SJCRH30 (cell line): ENCODE results near the gene CLDN12. TPM values are rescaled to one million over a fixed set of nuclear protein-coding genes. Genes with fewer than 3 reads are reported as not detected.
A peak's percentile ranks its signal among the peaks of the same experiment; 100 is the strongest.

Experiments used
- DNase-seq, 2 experiments: peaks; one replicate each; pipeline ENCODE4 v3.0.0-alpha.2; 2015 to 2020
- H3K27ac ChIP-seq: fragments of 250-450 bp; sonication (Bioruptor Pico); 2 replicates; pipeline ENCODE4 v1.5.1; 2020; ENCODE audit warnings: mild to moderate bottlenecking, moderate library complexity
- H3K27me3 ChIP-seq: fragments of 250-450 bp; sonication (Bioruptor Pico); 2 replicates; pipeline ENCODE4 v1.5.1; 2020; ENCODE audit warnings: mild to moderate bottlenecking, moderate library complexity
- H3K36me3 ChIP-seq: fragments of 250-450 bp; sonication (Bioruptor Pico); 2 replicates; pipeline ENCODE4 v1.5.1; 2020; ENCODE audit warnings: mild to moderate bottlenecking, moderate library complexity
- H3K4me1 ChIP-seq: fragments of 250-450 bp; sonication (Bioruptor Pico); 2 replicates; pipeline ENCODE4 v1.5.1; 2020; ENCODE audit warnings: mild to moderate bottlenecking, moderate library complexity
- H3K4me3 ChIP-seq: fragments of 250-450 bp; sonication (Bioruptor Pico); 2 replicates; pipeline ENCODE4 v1.5.1; 2020; ENCODE audit warnings: mild to moderate bottlenecking, moderate library complexity
- H3K9me3 ChIP-seq: fragments of 250-450 bp; sonication (Bioruptor Pico); replicated peaks from 2 replicates; pipeline ENCODE4 v1.5.1; 2020; ENCODE audit warnings: mild to moderate bottlenecking, moderate library complexity
- total RNA-seq: library from RNA; depleted of rRNA; stranded (reverse); fragments of >200 nt; shearing (Covaris generic); gene quantifications from 2 replicates; pipeline ENCODE4 v1.2.3, GENCODE V29; 2014; rRNA removed

Gene CLDN12
- total RNA-seq = 39.5 and 44.4 TPM in 2 replicates

DNA sequence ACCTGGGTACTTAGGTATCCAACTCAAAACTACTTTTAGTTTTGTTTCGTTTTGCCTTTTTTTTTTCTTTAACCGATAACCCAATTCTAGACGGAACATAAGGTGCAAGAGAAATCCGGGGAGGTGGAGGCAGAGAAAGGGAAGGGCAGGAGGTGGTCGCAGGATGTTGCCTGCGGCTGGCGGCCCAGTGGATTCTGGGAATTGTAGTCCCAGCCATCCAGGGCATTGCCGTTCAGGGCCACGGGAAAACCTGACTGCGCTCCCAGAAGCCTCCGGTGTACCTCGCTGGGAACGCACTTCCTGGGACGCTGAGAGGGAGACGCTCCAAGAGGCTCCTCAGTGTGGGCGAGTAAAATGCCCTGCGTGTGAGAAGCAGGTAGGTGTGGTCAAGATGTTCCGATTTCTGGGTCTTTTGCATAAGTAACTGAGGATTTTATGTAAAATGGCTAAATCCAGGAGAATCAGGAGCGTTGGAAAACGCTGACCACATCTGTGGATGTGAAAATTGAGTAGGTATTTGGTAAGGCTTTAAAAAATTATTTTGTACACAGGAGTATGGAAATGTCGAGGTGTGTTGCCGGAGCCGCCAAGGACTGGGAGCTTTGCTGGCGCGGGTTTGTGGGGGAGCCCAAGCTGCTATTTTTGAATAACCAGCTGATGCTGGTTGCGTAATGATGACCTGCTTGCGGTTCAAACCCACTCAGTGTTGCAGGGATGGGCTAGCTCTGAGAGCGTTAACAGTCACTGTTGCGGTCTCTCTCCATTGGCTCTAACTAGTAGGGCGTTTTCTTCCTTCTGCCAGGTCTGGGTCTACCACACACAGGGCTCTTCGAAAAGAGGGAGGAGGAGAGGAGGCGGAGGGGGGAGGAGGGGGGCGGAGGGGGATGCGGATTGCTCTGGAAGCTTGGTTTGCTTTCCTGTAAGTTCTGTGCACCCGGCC lies at the start of gene CLDN12:
CLDN12 (plus strand) TSS at position 288 of the 940 bp plus-strand sequence. CDS start 9,216 bp downstream, outside the sequence.
- H3K27ac ChIP-seq = peak within 1 kb of the TSS; percentile 65
- no peaks in the 10 kb centered on the region for H3K9me3 ChIP-seq
- no peaks in the 10 kb centered on the region for H3K27me3 ChIP-seq
- H3K36me3 ChIP-seq = peaks cover 13% of the 10 kb centered on the region
- peak within 1 kb of the TSS; percentile 77 for H3K4me3 ChIP-seq
- peaks cover 14% of the 10 kb centered on the region for H3K4me1 ChIP-seq
- peak; percentile 92 to 95 for DNase-seq

GRCh38 chr7:90383422-90383821 lies 19.8 kb upstream of the CLDN12 start:
- Histone ChIP-seq H3K4me1 (no peaks in the 10 kb centered on the region), H3K9me3 (no peaks in the 10 kb centered on the region), H3K27ac (no peak overlapping the region), H3K27me3 (no peaks in the 10 kb centered on the region), H3K36me3 (peaks cover 58% of the 10 kb centered on the region), H3K4me3 (no peak overlapping the region)
- DNase-seq = no peak

DNA sequence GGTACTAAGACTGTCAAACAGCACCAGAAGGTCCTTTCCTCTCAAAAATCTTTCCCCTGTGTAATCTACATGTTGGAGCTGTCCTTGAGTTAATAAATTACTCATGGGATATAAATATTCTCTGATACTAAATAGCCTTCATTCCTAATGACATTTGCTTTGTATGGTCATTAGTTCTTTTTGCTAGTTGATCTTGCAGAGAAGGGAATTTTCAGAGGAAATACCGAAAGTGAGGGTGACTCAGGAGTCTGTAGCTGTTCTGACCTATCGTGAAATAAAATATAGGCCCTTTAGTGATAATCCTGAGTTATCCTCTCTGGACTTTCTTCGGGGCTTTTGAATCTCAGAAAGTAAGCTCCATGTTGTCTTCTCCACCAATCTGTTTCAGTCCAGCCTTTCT lies 19.4 kb upstream of the CLDN12 start:
- H3K4me3 ChIP-seq = no peak overlapping the region
- H3K36me3 ChIP-seq = peaks cover 58% of the 10 kb centered on the region
- no peaks in the 10 kb centered on the region for H3K27me3 ChIP-seq
- DNase-seq = no peak
- no peaks in the 10 kb centered on the region for H3K9me3 ChIP-seq
- H3K27ac ChIP-seq = no peak overlapping the region
- H3K4me1 ChIP-seq = no peaks in the 10 kb centered on the region

GRCh38 chr7:90384433-90384832 lies 18.8 kb upstream of the CLDN12 start:
- H3K4me3 ChIP-seq = no peak overlapping the region
- H3K27ac ChIP-seq = no peak overlapping the region
- H3K4me1 ChIP-seq = no peaks in the 10 kb centered on the region
- H3K9me3 ChIP-seq = no peaks in the 10 kb centered on the region
- DNase-seq = no peak
- no peaks in the 10 kb centered on the region for H3K27me3 ChIP-seq
- H3K36me3 ChIP-seq = peaks cover 53% of the 10 kb centered on the region

GRCh38 chr7:90387470-90388240 lies 15.6 kb upstream of the CLDN12 start:
- no peaks in the 10 kb centered on the region for H3K27me3 ChIP-seq
- H3K36me3 ChIP-seq = peaks cover 27% of the 10 kb centered on the region
- no peak overlapping the region for H3K4me3 ChIP-seq
- no peaks in the 10 kb centered on the region for H3K4me1 ChIP-seq
- DNase-seq = peak in 1 of 2 experiments; percentile 18
- peaks cover 2% of the 10 kb centered on the region; the same call in 1 of the 2 replicates for H3K9me3 ChIP-seq
- no peak overlapping the region for H3K27ac ChIP-seq

GRCh38 chr7:90390926-90391325 lies 12.3 kb upstream of the CLDN12 start:
- Histone ChIP-seq H3K4me3 (no peak overlapping the region), H3K9me3 (peaks cover 2% of the 10 kb centered on the region; the same call in 1 of the 2 replicates), H3K36me3 (peaks cover 5% of the 10 kb centered on the region; the same call in 1 of the 2 replicates), H3K27ac (no peak overlapping the region), H3K27me3 (no peaks in the 10 kb centered on the region), H3K4me1 (no peaks in the 10 kb centered on the region)
- DNase-seq = no peak

DNA sequence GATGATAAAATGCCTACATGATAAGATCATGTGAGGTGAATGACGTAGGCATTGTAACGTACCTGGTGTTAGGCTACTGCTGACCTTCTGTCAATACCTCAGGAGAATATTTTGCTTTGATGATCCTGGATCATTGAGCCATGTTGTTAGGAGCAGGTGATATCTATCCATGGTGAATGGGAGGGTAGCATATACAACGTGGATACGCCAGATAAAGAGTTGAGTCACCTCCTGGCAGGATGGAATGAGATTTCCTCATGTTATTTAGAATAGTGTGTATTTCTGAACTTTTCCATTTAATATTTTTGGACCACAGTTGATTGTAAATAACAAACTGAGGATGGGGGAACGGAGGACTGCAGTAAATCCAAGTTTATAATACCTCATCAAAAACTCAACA lies 11.8 kb upstream of the CLDN12 start:
- H3K27ac ChIP-seq = no peak overlapping the region
- peaks cover 2% of the 10 kb centered on the region; the same call in 1 of the 2 replicates for H3K9me3 ChIP-seq
- no peak for DNase-seq
- no peaks in the 10 kb centered on the region for H3K27me3 ChIP-seq
- no peaks in the 10 kb centered on the region for H3K4me1 ChIP-seq
- H3K36me3 ChIP-seq = peaks cover 5% of the 10 kb centered on the region; the same call in 1 of the 2 replicates
- no peak overlapping the region for H3K4me3 ChIP-seq

- Histone ChIP-seq H3K4me3 (no peak overlapping the region), H3K9me3 (peaks cover 2% of the 10 kb centered on the region; the same call in 1 of the 2 replicates), H3K27ac (no peak overlapping the region), H3K4me1 (no peaks in the 10 kb centered on the region), H3K27me3 (no peaks in the 10 kb centered on the region), H3K36me3 (no peaks in the 10 kb centered on the region)
- no peak for DNase-seq
Observed at GRCh38 chr7:90396420-90396819, 6.8 kb upstream of the CLDN12 start.

- H3K9me3 ChIP-seq = no peaks in the 10 kb centered on the region
- no peak overlapping the region for H3K27ac ChIP-seq
- H3K36me3 ChIP-seq = peaks cover 7% of the 10 kb centered on the region; the same call in 1 of the 2 replicates
- peaks cover 14% of the 10 kb centered on the region for H3K4me1 ChIP-seq
- no peak overlapping the region for H3K4me3 ChIP-seq
- no peaks in the 10 kb centered on the region for H3K27me3 ChIP-seq
- peak; percentile 17 to 58 for DNase-seq
Observed at GRCh38 chr7:90401989-90402388, 1.3 kb upstream of the CLDN12 start.

DNA sequence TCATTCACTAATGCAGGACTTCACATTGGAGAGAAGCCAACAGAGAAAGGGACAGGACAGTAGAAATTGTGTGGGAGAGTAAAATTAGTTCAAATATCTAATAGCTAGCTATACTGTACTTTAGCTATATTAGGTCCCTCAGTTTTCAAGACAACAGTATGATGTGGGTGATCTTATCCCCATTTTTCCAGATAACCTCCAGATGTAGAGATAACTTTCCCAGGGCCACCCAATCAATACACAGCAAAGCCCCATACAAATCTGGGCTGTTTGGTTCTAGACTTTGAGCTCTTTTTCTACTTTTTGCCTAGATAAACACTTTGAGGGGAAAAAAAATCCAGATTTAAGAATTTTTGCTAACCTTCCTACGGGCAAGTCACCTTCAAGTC lies 482 bp upstream of the CLDN12 start:
- peaks cover 10% of the 10 kb centered on the region for H3K36me3 ChIP-seq
- no peaks in the 10 kb centered on the region for H3K9me3 ChIP-seq
- no peaks in the 10 kb centered on the region for H3K27me3 ChIP-seq
- H3K27ac ChIP-seq = no peak overlapping the region
- DNase-seq = no peak
- H3K4me3 ChIP-seq = peak overlapping the region; percentile 77
- H3K4me1 ChIP-seq = peaks cover 14% of the 10 kb centered on the region

- Histone ChIP-seq H3K4me3 (no peak overlapping the region), H3K36me3 (peaks cover 20% of the 10 kb centered on the region), H3K4me1 (peaks cover 14% of the 10 kb centered on the region), H3K27ac (no peak overlapping the region), H3K9me3 (no peaks in the 10 kb centered on the region), H3K27me3 (no peaks in the 10 kb centered on the region)
- no peak for DNase-seq
Observed at GRCh38 chr7:90404777-90405176, 1.5 kb downstream of the CLDN12 start.

DNA sequence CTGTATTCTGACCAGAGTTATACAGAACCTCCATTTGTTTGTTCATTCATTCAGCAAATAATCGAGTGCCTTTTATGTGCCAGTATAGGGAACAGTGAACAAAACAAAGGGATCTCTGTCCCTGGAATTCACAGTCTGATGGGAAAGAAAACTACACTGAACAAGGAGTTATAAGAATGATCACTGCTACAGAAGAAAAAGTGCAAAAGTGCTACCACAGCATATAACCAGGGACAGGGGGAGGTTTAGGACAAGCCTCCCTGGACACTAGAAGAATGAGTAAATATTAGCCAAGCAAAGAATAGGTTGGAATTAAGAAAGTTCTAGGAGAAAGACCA lies 4.2 kb downstream of the CLDN12 start:
- H3K27ac ChIP-seq = no peak overlapping the region
- H3K36me3 ChIP-seq = peaks cover 26% of the 10 kb centered on the region
- no peaks in the 10 kb centered on the region for H3K9me3 ChIP-seq
- H3K4me3 ChIP-seq = no peak overlapping the region
- peaks cover 4% of the 10 kb centered on the region for H3K4me1 ChIP-seq
- no peak for DNase-seq
- H3K27me3 ChIP-seq = no peaks in the 10 kb centered on the region

GRCh38 chr7:90408142-90408541 lies 4.9 kb downstream of the CLDN12 start:
- Histone ChIP-seq H3K27me3 (no peaks in the 10 kb centered on the region), H3K27ac (no peak overlapping the region), H3K4me1 (no peaks in the 10 kb centered on the region), H3K9me3 (no peaks in the 10 kb centered on the region), H3K36me3 (peaks cover 28% of the 10 kb centered on the region), H3K4me3 (no peak overlapping the region)
- DNase-seq = no peak

DNA sequence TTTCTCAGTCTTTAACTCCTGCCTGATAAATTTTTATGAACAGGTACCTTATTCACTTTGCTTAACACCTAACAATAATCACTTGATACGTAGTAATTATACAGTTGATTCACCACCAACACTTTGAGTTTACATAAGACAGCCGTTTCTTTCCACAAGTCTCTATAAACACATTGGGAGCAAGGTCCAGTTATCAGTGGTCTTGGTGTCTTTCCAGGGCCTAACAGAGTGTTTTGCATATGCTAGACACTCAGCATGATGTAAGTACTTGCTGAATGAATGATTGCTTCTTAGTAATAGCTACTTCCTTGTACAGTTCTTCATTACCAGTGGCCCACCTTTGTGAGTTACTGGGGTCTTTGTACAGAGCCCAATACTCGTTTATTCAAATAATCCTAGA lies 6.4 kb downstream of the CLDN12 start:
- Histone ChIP-seq H3K27ac (no peak overlapping the region), H3K27me3 (no peaks in the 10 kb centered on the region), H3K4me1 (no peaks in the 10 kb centered on the region), H3K36me3 (peaks cover 39% of the 10 kb centered on the region), H3K4me3 (no peak overlapping the region), H3K9me3 (no peaks in the 10 kb centered on the region)
- DNase-seq = no peak

- peaks cover 38% of the 10 kb centered on the region for H3K36me3 ChIP-seq
- no peaks in the 10 kb centered on the region for H3K9me3 ChIP-seq
- H3K27me3 ChIP-seq = no peaks in the 10 kb centered on the region
- DNase-seq = no peak
- H3K4me3 ChIP-seq = no peak overlapping the region
- H3K4me1 ChIP-seq = no peaks in the 10 kb centered on the region
- no peak overlapping the region for H3K27ac ChIP-seq
Observed at GRCh38 chr7:90411510-90411909, 8.2 kb downstream of the CLDN12 start.
